ENCODE results near the gene MANBA.

Gene MANBA

GRCh38 chr4:102612210-102612609 lies 148.6 kb downstream of the MANBA start:
- Histone ChIP-seq H3F3A (ENCODE audit: low read depth) (no peaks in the 10 kb centered on the region; the same call in 1 of the 2 replicates), H3K36me3 (ENCODE audit: insufficient read depth, low read length) (peaks cover 88% of the 10 kb centered on the region; the same call in 1 of the 2 replicates), H3K9ac (ENCODE audit: low read depth, low read length, poor library complexity, severe bottlenecking) (no peak overlapping the region), H3K79me2 (ENCODE audit: insufficient read depth, low read length) (no peaks in the 10 kb centered on the region), H3K4me1 (ENCODE audit: insufficient read depth, low read length, poor library complexity, severe bottlenecking) (peaks cover 10% of the 10 kb centered on the region), H4K20me1 (ENCODE audit: insufficient read depth, low read length, poor library complexity, severe bottlenecking) (no peaks in the 10 kb centered on the region), H3K4me3 (ENCODE audit: low read length, poor library complexity, severe bottlenecking) (no peak overlapping the region), H3K9me3 (ENCODE audit: insufficient read depth, low read depth, low read length) (no peaks in the 10 kb centered on the region), H3K27me3 (ENCODE audit: insufficient read depth, low read length, poor library complexity, severe bottlenecking) (no peaks in the 10 kb centered on the region), H2AFZ (ENCODE audit: low read length) (no peak overlapping the region), H3K4me2 (ENCODE audit: low read depth, low read length, poor library complexity, severe bottlenecking) (no peak overlapping the region), H3K9me2 (replicated peaks; ENCODE audit: low read depth, low read length) (no peaks in the 10 kb centered on the region)
- no peak for TF ChIP-seq EZH2phosphoT487 (IDR thresholded peaks at IDR 0.05; ENCODE audit: borderline replicate concordance)
- TF ChIP-seq, protein P1, sequence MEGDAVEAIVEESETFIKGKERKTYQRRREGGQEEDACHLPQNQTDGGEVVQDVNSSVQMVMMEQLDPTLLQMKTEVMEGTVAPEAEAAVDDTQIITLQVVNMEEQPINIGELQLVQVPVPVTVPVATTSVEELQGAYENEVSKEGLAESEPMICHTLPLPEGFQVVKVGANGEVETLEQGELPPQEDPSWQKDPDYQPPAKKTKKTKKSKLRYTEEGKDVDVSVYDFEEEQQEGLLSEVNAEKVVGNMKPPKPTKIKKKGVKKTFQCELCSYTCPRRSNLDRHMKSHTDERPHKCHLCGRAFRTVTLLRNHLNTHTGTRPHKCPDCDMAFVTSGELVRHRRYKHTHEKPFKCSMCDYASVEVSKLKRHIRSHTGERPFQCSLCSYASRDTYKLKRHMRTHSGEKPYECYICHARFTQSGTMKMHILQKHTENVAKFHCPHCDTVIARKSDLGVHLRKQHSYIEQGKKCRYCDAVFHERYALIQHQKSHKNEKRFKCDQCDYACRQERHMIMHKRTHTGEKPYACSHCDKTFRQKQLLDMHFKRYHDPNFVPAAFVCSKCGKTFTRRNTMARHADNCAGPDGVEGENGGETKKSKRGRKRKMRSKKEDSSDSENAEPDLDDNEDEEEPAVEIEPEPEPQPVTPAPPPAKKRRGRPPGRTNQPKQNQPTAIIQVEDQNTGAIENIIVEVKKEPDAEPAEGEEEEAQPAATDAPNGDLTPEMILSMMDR (conservative IDR thresholded peaks at IDR 0.05; ENCODE audit: low read length) = no peak

DNA sequence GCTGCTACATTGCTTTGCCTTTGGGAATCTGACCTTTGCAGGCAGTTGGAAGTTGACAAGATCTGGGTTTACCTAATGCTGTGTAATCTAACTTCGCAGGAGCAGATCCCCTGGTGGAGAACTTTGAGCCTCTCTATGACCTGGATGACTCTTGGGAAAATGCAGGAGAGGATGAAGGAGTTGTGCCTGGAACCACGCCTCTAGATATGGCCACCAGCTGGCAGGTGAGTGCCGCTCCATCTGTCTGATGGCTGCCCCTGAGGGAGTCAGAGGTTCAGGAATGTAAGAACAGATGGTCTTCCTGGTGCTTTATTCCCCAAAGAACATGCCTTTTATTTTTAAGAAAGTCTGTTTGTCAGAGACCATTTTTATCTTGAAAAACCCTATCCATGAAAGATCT lies 150.3 kb downstream of the MANBA start:
- Histone ChIP-seq H3K9ac (ENCODE audit: low read depth, low read length, poor library complexity, severe bottlenecking) (no peak overlapping the region), H4K20me1 (ENCODE audit: insufficient read depth, low read length, poor library complexity, severe bottlenecking) (no peaks in the 10 kb centered on the region), H3K79me2 (ENCODE audit: insufficient read depth, low read length) (no peaks in the 10 kb centered on the region), H3K4me2 (ENCODE audit: low read depth, low read length, poor library complexity, severe bottlenecking) (no peak overlapping the region), H3K4me3 (ENCODE audit: low read length, poor library complexity, severe bottlenecking) (no peak overlapping the region), H3K36me3 (ENCODE audit: insufficient read depth, low read length) (peaks cover 86% of the 10 kb centered on the region), H3K4me1 (ENCODE audit: insufficient read depth, low read length, poor library complexity, severe bottlenecking) (peaks cover 10% of the 10 kb centered on the region), H3K27me3 (ENCODE audit: insufficient read depth, low read length, poor library complexity, severe bottlenecking) (no peaks in the 10 kb centered on the region), H3F3A (ENCODE audit: low read depth) (no peaks in the 10 kb centered on the region; the same call in 1 of the 2 replicates), H3K9me3 (ENCODE audit: insufficient read depth, low read depth, low read length) (no peaks in the 10 kb centered on the region), H2AFZ (ENCODE audit: low read length) (no peak overlapping the region), H3K9me2 (replicated peaks; ENCODE audit: low read depth, low read length) (no peaks in the 10 kb centered on the region)
- TF ChIP-seq, protein P1 (conservative IDR thresholded peaks at IDR 0.05; ENCODE audit: low read length) = no peak
- no peak for TF ChIP-seq EZH2phosphoT487 (IDR thresholded peaks at IDR 0.05; ENCODE audit: borderline replicate concordance)

DNA sequence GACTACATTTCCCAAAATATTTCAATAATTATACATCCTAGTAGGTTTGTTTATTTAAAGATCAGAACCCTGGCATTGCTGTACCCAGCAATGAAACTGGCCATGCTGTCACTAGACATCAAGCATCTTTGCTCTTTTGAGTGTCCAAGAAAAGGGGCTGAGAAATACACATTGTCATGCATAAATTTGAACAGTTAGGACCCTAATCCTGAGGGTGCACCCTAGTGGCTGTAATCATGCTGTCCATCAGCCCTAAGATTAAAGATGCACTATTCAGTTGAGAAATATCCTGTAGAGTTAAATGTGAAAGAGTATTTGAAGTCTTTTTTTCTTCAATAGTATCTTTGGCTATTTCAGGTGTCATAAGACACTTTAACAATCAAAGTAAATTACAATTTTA lies 150.8 kb downstream of the MANBA start:
- H4K20me1 ChIP-seq (ENCODE audit: insufficient read depth, low read length, poor library complexity, severe bottlenecking) = no peaks in the 10 kb centered on the region
- no peak overlapping the region for H3K4me3 ChIP-seq (ENCODE audit: low read length, poor library complexity, severe bottlenecking)
- no peak overlapping the region for H3K9ac ChIP-seq (ENCODE audit: low read depth, low read length, poor library complexity, severe bottlenecking)
- no peaks in the 10 kb centered on the region for H3K9me2 ChIP-seq (replicated peaks; ENCODE audit: low read depth, low read length)
- H3K4me1 ChIP-seq (ENCODE audit: insufficient read depth, low read length, poor library complexity, severe bottlenecking) = peaks cover 10% of the 10 kb centered on the region
- H2AFZ ChIP-seq (ENCODE audit: low read length) = no peak overlapping the region
- no peaks in the 10 kb centered on the region; the same call in 1 of the 2 replicates for H3F3A ChIP-seq (ENCODE audit: low read depth)
- no peak overlapping the region for H3K4me2 ChIP-seq (ENCODE audit: low read depth, low read length, poor library complexity, severe bottlenecking)
- no peaks in the 10 kb centered on the region for H3K27me3 ChIP-seq (ENCODE audit: insufficient read depth, low read length, poor library complexity, severe bottlenecking)
- H3K9me3 ChIP-seq (ENCODE audit: insufficient read depth, low read depth, low read length) = no peaks in the 10 kb centered on the region
- H3K36me3 ChIP-seq (ENCODE audit: insufficient read depth, low read length) = peaks cover 87% of the 10 kb centered on the region
- TF ChIP-seq, protein P1 (conservative IDR thresholded peaks at IDR 0.05; ENCODE audit: low read length) = peak; percentile 68
- TF ChIP-seq EZH2phosphoT487 (IDR thresholded peaks at IDR 0.05; ENCODE audit: borderline replicate concordance) = no peak
- no peaks in the 10 kb centered on the region for H3K79me2 ChIP-seq (ENCODE audit: insufficient read depth, low read length)

Data from Loucy (cell line).